ENCODE measurements around the gene GUCY1A2. TPM values are rescaled to one million over a fixed set of nuclear protein-coding genes. Genes with fewer than 3 reads are reported as not detected.
A peak's percentile ranks its signal among the peaks of the same experiment; 100 is the strongest.
"Not testable (repeated sequence)": the region's sequence is repeated elsewhere in the genome, so short reads cannot be mapped to it uniquely, and the experiment has no call there.

Gene GUCY1A2
- total RNA-seq, 1 experiment from 2014 or later: not detected

GRCh38 chr11:106888386-106888785 lies 129.9 kb downstream of the GUCY1A2 start:
- H3K36me3 Mint-ChIP-seq (ENCODE audit: insufficient read depth, unreplicated experiment): no peaks in the 10 kb centered on the region
- no peak overlapping the region for H3K4me3 ChIP-seq (ENCODE audit: low read depth, low read length)
- H3K27me3 ChIP-seq (replicated peaks; ENCODE audit: control insufficient read depth, insufficient read depth, low read length): no peaks in the 10 kb centered on the region
- no peak for DNase-seq
- H3K9me3 Mint-ChIP-seq (ENCODE audit: unreplicated experiment): peaks cover 6% of the 10 kb centered on the region
- H3K27me3 Mint-ChIP-seq (ENCODE audit: insufficient read depth, unreplicated experiment): no peaks in the 10 kb centered on the region
- H3K27ac Mint-ChIP-seq (ENCODE audit: unreplicated experiment): no peak overlapping the region
- H3K4me1 Mint-ChIP-seq (ENCODE audit: low read depth, unreplicated experiment): no peaks in the 10 kb centered on the region
- H3K4me1 ChIP-seq: no peaks in the 10 kb centered on the region
- no peak overlapping the region for H3K4me3 Mint-ChIP-seq (ENCODE audit: unreplicated experiment)
- intact Hi-C loops (cut with micrococcal nuclease; ENCODE audit: unreplicated experiment): no loop called here
- ChIA-PET POLR2A (no interaction called here), CTCF (no interaction called here)
- no peaks in the 10 kb centered on the region for H3K36me3 ChIP-seq (ENCODE audit: control insufficient read depth, insufficient read depth, low read length)
- BruUV-seq (replicated peaks): no TSS peak
- TF ChIP-seq CTCF (IDR thresholded peaks at IDR 0.05; ENCODE audit: insufficient read depth in 1 of 2, low read depth in 1 of 2, low read length in 1 of 2, severe bottlenecking in 1 of 2, unreplicated experiment in 1 of 2): no peak
- H3K9me3 ChIP-seq: 0 out of 2 replicates have a peak, but pooled peaks cover 2% of the 10 kb centered on the region

GRCh38 chr11:106883693-106884092 lies 134.6 kb downstream of the GUCY1A2 start:
- H3K4me3 ChIP-seq (ENCODE audit: low read depth, low read length); DNase-seq: not testable (repeated sequence)

GRCh38 chr11:106879832-106880546 lies 138.3 kb downstream of the GUCY1A2 start:
- Histone ChIP-seq H3K27me3 (replicated peaks; ENCODE audit: control insufficient read depth, insufficient read depth, low read length) (no peaks in the 10 kb centered on the region), H3K4me3 (ENCODE audit: low read depth, low read length) (no peak overlapping the region), H3K4me1 (no peaks in the 10 kb centered on the region), H3K9me3 (no peaks in the 10 kb centered on the region), H3K36me3 (ENCODE audit: control insufficient read depth, insufficient read depth, low read length) (no peaks in the 10 kb centered on the region)
- Mint-ChIP-seq H3K9me3 (ENCODE audit: unreplicated experiment) (peaks cover 21% of the 10 kb centered on the region), H3K4me1 (ENCODE audit: low read depth, unreplicated experiment) (no peaks in the 10 kb centered on the region), H3K4me3 (ENCODE audit: unreplicated experiment) (no peak overlapping the region), H3K27me3 (ENCODE audit: insufficient read depth, unreplicated experiment) (no peaks in the 10 kb centered on the region), H3K27ac (ENCODE audit: unreplicated experiment) (no peak overlapping the region), H3K36me3 (ENCODE audit: insufficient read depth, unreplicated experiment) (no peaks in the 10 kb centered on the region)
- intact Hi-C loops (cut with micrococcal nuclease; ENCODE audit: unreplicated experiment): no loop called here
- POLR2A ChIA-PET: no interaction called here
- BruUV-seq (replicated peaks): no TSS peak
- no peak for TF ChIP-seq CTCF (IDR thresholded peaks at IDR 0.05; ENCODE audit: insufficient read depth in 1 of 2, low read depth in 1 of 2, low read length in 1 of 2, severe bottlenecking in 1 of 2, unreplicated experiment in 1 of 2)
- CTCF ChIA-PET: no interaction called here
- DNase-seq: peak in 1 of 2 experiments; percentile 7

More at GRCh38 chr11:106883693-106884092, 134.6 kb downstream of the GUCY1A2 start:
- H3K9me3 ChIP-seq; H3K27me3 ChIP-seq (replicated peaks; ENCODE audit: control insufficient read depth, insufficient read depth, low read length); POLR2A ChIA-PET; H3K4me3 Mint-ChIP-seq (ENCODE audit: unreplicated experiment); H3K36me3 ChIP-seq (ENCODE audit: control insufficient read depth, insufficient read depth, low read length); H3K27ac Mint-ChIP-seq (ENCODE audit: unreplicated experiment); intact Hi-C loops (cut with micrococcal nuclease; ENCODE audit: unreplicated experiment); H3K36me3 Mint-ChIP-seq (ENCODE audit: insufficient read depth, unreplicated experiment); BruUV-seq (replicated peaks); CTCF ChIA-PET; H3K4me1 Mint-ChIP-seq (ENCODE audit: low read depth, unreplicated experiment); H3K4me1 ChIP-seq; H3K27me3 Mint-ChIP-seq (ENCODE audit: insufficient read depth, unreplicated experiment): not testable (repeated sequence)
- H3K9me3 Mint-ChIP-seq (ENCODE audit: unreplicated experiment): peaks cover 12% of the 10 kb centered on the region
